BE2C (cell line): ENCODE measurements around the gene SCAF1.

ENCODE experiments used
- DNase-seq: peaks from one replicate; pipeline ENCODE4 v3.0.0-alpha.2; 2020
- H3K27me3 ChIP-seq: fragments of 250-450 bp; sonication (Bioruptor Pico); 2 replicates; pipeline ENCODE4 v1.5.1; 2020; ENCODE audit warnings: mild to moderate bottlenecking
- H3K36me3 ChIP-seq: fragments of 250-450 bp; sonication (Bioruptor Pico); 2 replicates; pipeline ENCODE4 v1.5.1; 2020; ENCODE audit warnings: mild to moderate bottlenecking
- H3K4me1 ChIP-seq: fragments of 250-450 bp; sonication (Bioruptor Pico); 2 replicates; pipeline ENCODE4 v1.5.1; 2020
- H3K4me3 ChIP-seq: 2 replicates; pipeline ENCODE4 v1.5.1; 2011; ENCODE audit warnings: low read depth, low read length
- H3K9me3 ChIP-seq: fragments of 250-450 bp; sonication (Bioruptor Pico); 2 replicates; pipeline ENCODE4 v1.5.1; 2020
- TF ChIP-seq, protein P1 (sequence below): IDR thresholded peaks from 2 replicates; pipeline ENCODE4 v1.5.1; 2012; ENCODE audit warnings: mild to moderate bottlenecking, low read depth, low read length

The SCAF1 gene

DNA sequence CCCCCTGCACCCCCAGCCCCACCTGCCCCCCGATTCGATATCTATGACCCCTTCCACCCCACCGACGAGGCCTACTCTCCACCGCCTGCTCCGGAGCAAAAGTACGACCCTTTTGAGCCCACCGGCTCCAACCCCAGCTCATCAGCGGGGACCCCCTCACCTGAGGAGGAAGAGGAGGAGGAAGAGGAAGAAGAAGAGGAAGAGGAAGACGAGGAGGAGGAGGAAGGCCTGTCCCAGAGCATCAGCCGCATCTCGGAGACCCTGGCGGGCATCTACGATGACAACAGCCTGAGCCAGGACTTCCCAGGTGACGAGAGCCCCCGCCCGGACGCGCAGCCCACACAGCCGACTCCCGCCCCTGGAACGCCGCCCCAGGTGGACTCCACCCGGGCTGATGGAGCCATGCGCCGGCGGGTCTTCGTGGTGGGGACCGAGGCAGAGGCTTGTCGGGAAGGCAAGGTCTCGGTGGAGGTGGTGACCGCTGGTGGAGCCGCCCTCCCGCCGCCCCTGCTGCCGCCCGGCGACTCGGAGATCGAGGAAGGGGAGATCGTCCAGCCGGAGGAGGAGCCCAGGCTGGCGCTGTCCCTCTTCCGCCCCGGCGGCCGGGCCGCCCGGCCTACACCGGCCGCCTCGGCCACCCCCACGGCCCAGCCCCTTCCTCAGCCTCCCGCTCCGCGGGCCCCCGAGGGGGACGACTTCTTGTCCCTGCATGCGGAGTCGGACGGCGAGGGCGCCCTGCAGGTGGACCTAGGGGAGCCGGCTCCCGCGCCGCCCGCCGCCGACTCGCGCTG is 9.2 kb downstream of the SCAF1 start:
- TF ChIP-seq, protein P1, sequence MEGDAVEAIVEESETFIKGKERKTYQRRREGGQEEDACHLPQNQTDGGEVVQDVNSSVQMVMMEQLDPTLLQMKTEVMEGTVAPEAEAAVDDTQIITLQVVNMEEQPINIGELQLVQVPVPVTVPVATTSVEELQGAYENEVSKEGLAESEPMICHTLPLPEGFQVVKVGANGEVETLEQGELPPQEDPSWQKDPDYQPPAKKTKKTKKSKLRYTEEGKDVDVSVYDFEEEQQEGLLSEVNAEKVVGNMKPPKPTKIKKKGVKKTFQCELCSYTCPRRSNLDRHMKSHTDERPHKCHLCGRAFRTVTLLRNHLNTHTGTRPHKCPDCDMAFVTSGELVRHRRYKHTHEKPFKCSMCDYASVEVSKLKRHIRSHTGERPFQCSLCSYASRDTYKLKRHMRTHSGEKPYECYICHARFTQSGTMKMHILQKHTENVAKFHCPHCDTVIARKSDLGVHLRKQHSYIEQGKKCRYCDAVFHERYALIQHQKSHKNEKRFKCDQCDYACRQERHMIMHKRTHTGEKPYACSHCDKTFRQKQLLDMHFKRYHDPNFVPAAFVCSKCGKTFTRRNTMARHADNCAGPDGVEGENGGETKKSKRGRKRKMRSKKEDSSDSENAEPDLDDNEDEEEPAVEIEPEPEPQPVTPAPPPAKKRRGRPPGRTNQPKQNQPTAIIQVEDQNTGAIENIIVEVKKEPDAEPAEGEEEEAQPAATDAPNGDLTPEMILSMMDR, result no peak
- Histone ChIP-seq H3K27me3 (no peaks in the 10 kb centered on the region), H3K4me1 (no peaks in the 10 kb centered on the region), H3K4me3 (no peak overlapping the region), H3K9me3 (no peaks in the 10 kb centered on the region), H3K36me3 (peaks cover 71% of the 10 kb centered on the region)
- DNase-seq, result no peak

DNA sequence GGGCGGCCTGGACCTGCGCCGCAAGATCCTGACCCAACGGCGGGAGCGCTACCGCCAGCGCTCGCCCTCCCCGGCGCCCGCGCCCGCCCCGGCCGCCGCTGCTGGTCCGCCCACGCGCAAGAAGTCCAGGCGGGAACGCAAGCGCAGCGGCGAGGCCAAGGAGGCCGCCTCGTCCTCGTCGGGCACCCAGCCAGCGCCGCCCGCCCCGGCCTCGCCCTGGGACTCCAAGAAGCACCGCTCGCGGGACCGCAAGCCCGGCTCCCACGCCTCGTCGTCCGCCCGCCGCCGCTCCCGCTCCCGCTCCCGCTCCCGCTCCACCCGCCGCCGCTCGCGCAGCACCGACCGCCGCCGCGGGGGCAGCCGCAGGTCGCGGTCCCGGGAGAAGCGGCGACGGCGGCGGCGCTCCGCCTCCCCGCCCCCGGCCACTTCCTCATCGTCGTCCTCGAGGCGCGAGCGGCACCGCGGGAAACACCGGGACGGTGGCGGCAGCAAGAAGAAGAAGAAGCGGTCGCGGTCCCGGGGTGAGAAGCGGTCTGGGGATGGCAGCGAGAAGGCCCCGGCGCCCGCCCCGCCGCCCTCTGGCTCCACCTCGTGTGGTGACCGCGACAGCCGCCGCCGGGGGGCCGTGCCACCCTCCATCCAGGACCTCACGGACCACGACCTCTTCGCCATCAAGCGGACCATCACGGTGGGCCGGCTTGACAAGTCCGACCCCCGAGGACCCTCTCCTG is 10.0 kb downstream of the SCAF1 start:
- H3K9me3 ChIP-seq, result no peaks in the 10 kb centered on the region

DNA sequence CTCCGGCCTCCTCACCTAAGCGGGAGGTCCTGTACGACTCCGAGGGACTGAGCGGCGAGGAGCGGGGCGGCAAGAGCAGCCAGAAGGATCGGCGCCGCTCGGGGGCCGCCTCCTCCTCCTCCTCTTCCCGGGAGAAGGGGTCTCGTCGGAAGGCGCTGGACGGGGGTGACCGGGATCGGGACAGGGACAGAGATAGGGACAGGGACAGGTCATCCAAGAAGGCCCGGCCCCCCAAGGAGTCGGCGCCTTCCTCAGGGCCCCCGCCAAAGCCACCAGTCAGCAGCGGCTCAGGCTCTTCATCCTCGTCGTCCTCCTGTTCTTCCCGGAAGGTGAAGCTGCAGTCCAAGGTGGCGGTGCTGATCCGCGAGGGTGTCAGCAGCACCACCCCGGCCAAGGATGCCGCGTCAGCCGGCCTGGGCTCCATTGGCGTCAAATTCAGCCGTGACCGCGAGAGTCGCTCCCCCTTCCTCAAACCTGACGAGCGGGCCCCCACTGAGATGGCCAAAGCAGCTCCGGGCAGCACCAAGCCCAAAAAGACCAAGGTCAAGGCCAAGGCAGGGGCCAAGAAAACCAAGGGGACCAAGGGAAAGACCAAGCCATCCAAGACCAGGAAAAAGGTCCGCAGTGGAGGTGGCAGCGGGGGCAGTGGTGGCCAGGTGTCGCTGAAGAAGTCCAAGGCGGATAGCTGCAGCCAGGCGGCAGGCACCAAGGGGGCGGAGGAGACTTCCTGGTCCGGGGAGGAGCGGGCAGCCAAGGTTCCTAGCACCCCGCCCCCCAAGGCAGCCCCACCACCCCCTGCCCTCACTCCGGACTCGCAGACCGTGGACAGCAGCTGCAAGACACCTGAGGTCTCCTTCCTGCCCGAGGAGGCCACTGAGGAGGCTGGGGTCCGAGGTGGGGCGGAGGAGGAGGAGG is 10.8 kb downstream of the SCAF1 start:
- H3K9me3 ChIP-seq, result no peaks in the 10 kb centered on the region
- H3K4me1 ChIP-seq, result no peaks in the 10 kb centered on the region
- no peaks in the 10 kb centered on the region for H3K27me3 ChIP-seq
- no peak overlapping the region for H3K4me3 ChIP-seq
- no peak for DNase-seq
- TF ChIP-seq, protein P1, result no peak
- H3K36me3 ChIP-seq, result peaks cover 69% of the 10 kb centered on the region

More for the DNA sequence above, 10.0 kb downstream of the SCAF1 start:
- peaks cover 70% of the 10 kb centered on the region for H3K36me3 ChIP-seq
- no peak for DNase-seq
- H3K4me3 ChIP-seq, result no peak overlapping the region
- H3K4me1 ChIP-seq, result no peaks in the 10 kb centered on the region
- H3K27me3 ChIP-seq, result no peaks in the 10 kb centered on the region
- TF ChIP-seq, protein P1, result no peak

DNA sequence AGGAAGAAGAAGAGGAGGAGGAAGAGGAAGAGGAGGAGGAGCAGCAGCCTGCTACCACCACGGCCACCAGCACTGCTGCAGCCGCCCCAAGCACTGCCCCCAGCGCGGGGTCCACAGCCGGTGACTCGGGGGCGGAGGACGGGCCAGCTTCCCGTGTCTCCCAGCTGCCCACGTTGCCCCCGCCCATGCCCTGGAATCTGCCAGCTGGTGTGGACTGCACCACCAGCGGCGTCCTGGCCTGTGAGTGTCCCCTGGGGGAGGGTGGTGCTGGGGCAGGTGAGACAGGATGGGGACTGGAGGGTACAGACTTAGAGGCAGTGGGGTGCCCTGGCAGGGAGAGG is 11.4 kb downstream of the SCAF1 start:
- H3K4me3 ChIP-seq, result no peak overlapping the region
- no peaks in the 10 kb centered on the region for H3K27me3 ChIP-seq
- no peaks in the 10 kb centered on the region for H3K9me3 ChIP-seq
- TF ChIP-seq, protein P1, result no peak
- DNase-seq, result no peak
- peaks cover 75% of the 10 kb centered on the region for H3K36me3 ChIP-seq
- no peaks in the 10 kb centered on the region for H3K4me1 ChIP-seq

DNA sequence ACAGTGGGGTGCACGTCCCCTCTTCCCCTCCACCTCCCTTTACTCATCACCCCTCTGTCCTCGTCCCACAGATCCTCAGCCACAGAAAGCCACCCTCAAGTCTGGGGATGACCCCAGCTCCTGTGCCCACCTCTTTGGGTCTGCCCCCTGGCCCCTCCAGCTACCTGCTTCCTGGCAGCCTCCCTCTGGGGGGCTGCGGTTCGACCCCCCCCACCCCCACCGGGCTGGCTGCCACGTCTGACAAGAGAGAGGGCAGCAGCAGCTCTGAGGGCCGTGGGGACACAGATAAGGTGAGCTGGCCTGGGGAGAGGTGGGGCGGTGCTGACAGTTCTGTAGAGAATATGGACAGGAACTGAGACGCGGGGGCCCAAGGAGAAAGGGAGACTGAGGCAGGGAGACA is 12.6 kb downstream of the SCAF1 start:
- no peaks in the 10 kb centered on the region for H3K27me3 ChIP-seq
- H3K36me3 ChIP-seq, result peaks cover 80% of the 10 kb centered on the region
- H3K4me3 ChIP-seq, result no peak overlapping the region
- no peak for DNase-seq
- no peaks in the 10 kb centered on the region for H3K9me3 ChIP-seq
- H3K4me1 ChIP-seq, result no peaks in the 10 kb centered on the region
- TF ChIP-seq, protein P1, result no peak
